H1 (cell line): ENCODE data around the gene PINLYP. TPM values are rescaled to one million over a fixed set of nuclear protein-coding genes. Genes with fewer than 3 reads are reported as not detected.
A peak's percentile ranks its signal among the peaks of the same experiment; 100 is the strongest.

Experiments used
- CTCF ChIA-PET: fragments of 300-600 bp; sonication (Branson Sonifier 250); formaldehyde crosslinking; loops from one replicate; lab custom pipeline; 2021; ENCODE audit not compliant: partially characterized antibody; lab: Charles Lee
- POLR2A ChIA-PET: fragments of 300-600 bp; sonication (Branson Sonifier 250); formaldehyde crosslinking; loops from one replicate; lab custom pipeline; 2021; ENCODE audit warnings: inconsistent platforms; ENCODE audit not compliant: partially characterized antibody; lab: Charles Lee
- DNase-seq, 2 experiments: peaks; one replicate each; pipeline versions ENCODE4 v3.0.0 to v3.0.0-alpha.2; 2010 to 2022; ENCODE audit warnings: low spot score in 2 of 2, low read depth in 1 of 2, mixed read lengths in 1 of 2
- FAIRE-seq: peaks from 2 replicates; lab custom pipeline; 2011; peaks lifted over from hg19 to GRCh38; lab: Jason Lieb, UNC
- H2AFZ ChIP-seq: 2 replicates; pipeline ENCODE4 v1.8.1; 2012; ENCODE audit warnings: low read length, inconsistent platforms
- H2AK5ac ChIP-seq: 2 replicates; pipeline ENCODE4 v1.6.1; 2013; ENCODE audit warnings: low read depth, low read length
- H2BK120ac ChIP-seq: replicated peaks from 2 replicates; pipeline ENCODE3; 2013; ENCODE audit warnings: low read depth, low read length, inconsistent platforms
- H2BK12ac ChIP-seq: 2 replicates; pipeline ENCODE4 v1.6.1; 2013; ENCODE audit warnings: low read depth, low read length
- H2BK15ac ChIP-seq: 2 replicates; pipeline ENCODE4 v1.6.1; 2013; ENCODE audit warnings: low read length
- H2BK20ac ChIP-seq: 2 replicates; pipeline ENCODE4 v1.6.1; 2013; ENCODE audit warnings: low read length
- H2BK5ac ChIP-seq: 2 replicates; pipeline ENCODE4 v1.6.1; 2013; ENCODE audit warnings: low read depth, low read length
- H3K14ac ChIP-seq: 2 replicates; pipeline ENCODE4 v1.6.1; 2013; ENCODE audit warnings: inconsistent platforms; ENCODE audit not compliant: insufficient read length
- H3K18ac ChIP-seq: 2 replicates; pipeline ENCODE4 v1.6.1; 2013; ENCODE audit warnings: low read length; ENCODE audit errors: extremely low read depth
- H3K23ac ChIP-seq: 2 replicates; pipeline ENCODE4 v1.6.1; 2013; ENCODE audit warnings: inconsistent platforms; ENCODE audit not compliant: insufficient read length
- H3K23me2 ChIP-seq: 2 replicates; pipeline ENCODE4 v1.6.1; 2013; ENCODE audit warnings: low read depth, low read length
- H3K27ac ChIP-seq: 2 replicates; pipeline ENCODE4 v1.6.1; 2011; ENCODE audit warnings: low read depth, low read length, inconsistent platforms
- H3K27me3 ChIP-seq, 4 experiments: replicated peaks in 1 of 4; 1 replicate in 1 of 4; 2 replicates in 3 of 4; pipeline versions ENCODE4 v1.6.1 to v1.8.1; 2011 to 2013; ENCODE audit warnings: low read length in 3 of 4, mild to moderate bottlenecking in 3 of 4, inconsistent platforms in 2 of 4, mixed read lengths in 2 of 4, moderate library complexity in 1 of 4; ENCODE audit not compliant: control insufficient read depth in 3 of 4, insufficient read depth in 3 of 4; ENCODE audit errors: extremely low read depth in 1 of 4
- H3K36me3 ChIP-seq, 4 experiments: 2 replicates each; pipeline versions ENCODE4 v1.6.1 to v1.8.1; 2011 to 2013; ENCODE audit warnings: mild to moderate bottlenecking in 4 of 4, low read length in 3 of 4, moderate library complexity in 2 of 4, control low read depth in 1 of 4, inconsistent platforms in 1 of 4; ENCODE audit not compliant: insufficient read depth in 4 of 4, control insufficient read depth in 2 of 4
- H3K4ac ChIP-seq: replicated peaks from 2 replicates; pipeline ENCODE3; 2013; ENCODE audit warnings: low read length, low read depth, mixed read lengths, inconsistent platforms; ENCODE audit not compliant: insufficient read length
- H3K4me1 ChIP-seq, 4 experiments: replicated peaks in 1 of 4; 1 replicate in 1 of 4; 2 replicates in 3 of 4; pipeline versions ENCODE4 v1.6.1 to v1.8.1; 2011 to 2013; ENCODE audit warnings: low read length in 3 of 4, inconsistent platforms in 2 of 4, mixed read lengths in 1 of 4; ENCODE audit not compliant: insufficient read depth in 4 of 4, control insufficient read depth in 3 of 4
- H3K4me2 ChIP-seq, 2 experiments: 2 replicates each; pipeline versions ENCODE4 v1.6.1 to v1.8.1; 2011 to 2013; ENCODE audit warnings: low read depth in 2 of 2, low read length in 2 of 2, control low read depth in 1 of 2, inconsistent platforms in 1 of 2, mild to moderate bottlenecking in 1 of 2; ENCODE audit not compliant: insufficient read depth in 1 of 2
- H3K4me3 ChIP-seq, 4 experiments: fragments of 200-600, 300-600 bp in 1 of 4; sonication (generic), shearing (Covaris generic), sonication (Bioruptor Twin) in 1 of 4; 2 replicates each; pipeline versions ENCODE4 v1.5.1 to v1.8.1; 2011 to 2016; ENCODE audit warnings: low read length in 4 of 4, low read depth in 3 of 4, control low read depth in 2 of 4, inconsistent platforms in 2 of 4, mild to moderate bottlenecking in 2 of 4, mixed read lengths in 1 of 4, moderate library complexity in 1 of 4; ENCODE audit not compliant: insufficient read depth in 2 of 4; ENCODE audit errors: extremely low read depth in 1 of 4
- H3K56ac ChIP-seq: replicated peaks from 2 replicates; pipeline ENCODE3; 2013; ENCODE audit warnings: low read depth, mild to moderate bottlenecking, mixed read lengths, low read length, inconsistent platforms; ENCODE audit not compliant: insufficient read length
- H3K79me1 ChIP-seq: 2 replicates; pipeline ENCODE4 v1.6.1; 2013; ENCODE audit warnings: low read depth, low read length, control low read depth
- H3K79me2 ChIP-seq, 2 experiments: 2 replicates each; pipeline versions ENCODE4 v1.6.1 to v1.8.1; 2012 to 2013; ENCODE audit warnings: low read length in 2 of 2, mild to moderate bottlenecking in 2 of 2, inconsistent platforms in 1 of 2; ENCODE audit not compliant: insufficient read depth in 2 of 2, control insufficient read depth in 1 of 2
- H3K9ac ChIP-seq, 4 experiments: replicated peaks in 1 of 4; 1 replicate in 1 of 4; 2 replicates in 3 of 4; pipeline versions ENCODE4 v1.6.1 to v1.8.1; 2011 to 2013; ENCODE audit warnings: low read depth in 3 of 4, low read length in 3 of 4, control low read depth in 2 of 4, mild to moderate bottlenecking in 2 of 4, moderate library complexity in 2 of 4, inconsistent platforms in 1 of 4; ENCODE audit errors: extremely low read depth in 1 of 4
- H3K9me3 ChIP-seq, 2 experiments: 2 replicates each; pipeline versions ENCODE4 v1.6.1 to v1.8.1; 2012 to 2013; ENCODE audit warnings: mild to moderate bottlenecking in 2 of 2, moderate library complexity in 2 of 2, control low read depth in 1 of 2, inconsistent platforms in 1 of 2, low read depth in 1 of 2, low read length in 1 of 2, mixed read lengths in 1 of 2; ENCODE audit not compliant: insufficient read depth in 2 of 2
- H4K20me1 ChIP-seq, 2 experiments: replicated peaks in 1 of 2; 2 replicates each; pipeline versions ENCODE3 to v1.8.1; 2011 to 2013; ENCODE audit warnings: inconsistent platforms in 2 of 2, low read length in 2 of 2, mild to moderate bottlenecking in 1 of 2; ENCODE audit not compliant: insufficient read depth in 2 of 2, control insufficient read depth in 1 of 2
- H4K5ac ChIP-seq: 2 replicates; pipeline ENCODE4 v1.6.1; 2013; ENCODE audit warnings: low read length, low read depth, mixed read lengths, inconsistent platforms; ENCODE audit not compliant: insufficient read length
- H4K8ac ChIP-seq: 2 replicates; pipeline ENCODE4 v1.8.0; 2013; ENCODE audit warnings: mild to moderate bottlenecking, moderate library complexity, low read length, inconsistent platforms; ENCODE audit not compliant: insufficient read depth; ENCODE audit errors: extremely low read depth
- H4K91ac ChIP-seq: replicated peaks from 2 replicates; pipeline ENCODE3; 2013; ENCODE audit warnings: low read length, mixed read lengths, inconsistent platforms; ENCODE audit not compliant: insufficient read length
- EZH2 ChIP-seq: fragments of 200-600 bp; sonication (generic); IDR thresholded peaks from 2 replicates; pipeline ENCODE4 v1.7.1; 2012; ENCODE audit warnings: low read depth, mild to moderate bottlenecking, moderate library complexity, low read length, inconsistent platforms; ENCODE audit not compliant: severe bottlenecking
- KDM1A ChIP-seq: fragments of 200-600, 300-600 bp; sonication (generic); IDR thresholded peaks from 2 replicates; pipeline ENCODE4 v1.7.1; 2016; ENCODE audit warnings: mild to moderate bottlenecking, low read length, borderline replicate concordance
- SAP30 ChIP-seq: fragments of 300-600 bp; sonication (generic); IDR thresholded peaks from 2 replicates; pipeline ENCODE4 v1.7.1; 2012; ENCODE audit warnings: low read length, moderate library complexity, mild to moderate bottlenecking, inconsistent platforms; ENCODE audit not compliant: insufficient read depth, insufficient replicate concordance
- WGBS, 2 experiments: shearing (Covaris generic) in 1 of 2; methylation state at CpG; one replicate each; pipeline versions ENCODE4 v1.1.6 to v1.1.7; 2013 to 2015; ENCODE audit warnings: low lambda C conversion rate in 2 of 2, mixed read lengths in 2 of 2, inconsistent platforms in 1 of 2, low coverage in 1 of 2, missing lambda C conversion rate in 1 of 2; ENCODE audit not compliant: insufficient replicate concordance in 2 of 2, insufficient coverage in 1 of 2, insufficient read length in 1 of 2; ENCODE audit errors: extremely low coverage in 1 of 2, missing lambda C conversion rate in 1 of 2; 5-methylcytosine and 5-hydroxymethylcytosine counted together
- polyA plus RNA-seq, 7 experiments: library from polyadenylated mRNA; depleted of rRNA in 3 of 7; stranded (reverse) in 5 of 7; unstranded in 2 of 7; fragments of >200 nt in 5 of 7; fragments of 200-250 nt in 2 of 7; gene quantifications; 1 replicate in 5 of 7; 2 replicates in 1 of 7; 4 replicates in 1 of 7; pipeline versions ENCODE4 v1.2.1 to v1.2.3, GENCODE V29; 2011 to 2013; ENCODE audit warnings: missing spikeins in 2 of 7, mixed read lengths in 2 of 7
- total RNA-seq: library from RNA; stranded (reverse); fragmentation: NEBNext Ultra II Directional; extraction: Animal tissue kit (Norgen Biotek cat#: 25700); gene quantifications from 2 replicates; pipeline ENCODE4 v1.2.1, GENCODE V29; 2021

The PINLYP gene
- total and polyA plus RNA-seq, 2 of the 8 experiments (the other 6 are each of a cell fraction or from before 2014, with no cell fraction given), result 7.5 to 31.3 TPM

DNA sequence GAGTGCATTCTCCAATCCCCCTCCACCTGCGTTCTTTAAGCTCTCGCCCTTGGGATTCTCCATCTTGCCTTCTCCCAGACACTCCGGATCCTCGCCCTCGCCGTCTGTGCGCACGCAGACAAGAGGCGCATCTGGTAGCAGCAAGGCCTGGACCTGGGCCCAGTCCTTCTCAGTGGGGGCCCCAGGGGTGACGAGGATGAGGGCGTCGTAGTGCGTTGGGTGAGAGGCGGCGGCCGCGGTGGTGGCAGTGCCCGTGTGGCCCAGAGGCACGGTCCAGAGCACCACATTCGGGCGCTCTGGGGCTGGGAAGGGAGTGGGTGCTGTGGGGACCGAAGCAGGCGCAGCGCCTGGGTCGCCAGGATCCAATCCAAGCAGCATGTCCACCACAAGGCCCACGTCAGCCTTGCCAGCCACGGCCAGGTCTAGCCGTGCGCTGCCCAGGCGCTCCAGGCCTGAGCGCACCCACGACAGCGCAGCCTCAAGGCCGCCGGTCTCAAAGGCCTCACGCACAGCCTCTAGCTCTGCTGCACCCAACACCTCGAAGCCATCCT, 17.3 kb downstream of the PINLYP start:
- Histone ChIP-seq H4K5ac (no peak overlapping the region), H2BK120ac (no peak overlapping the region), H2BK15ac (no peak overlapping the region), H3K4ac (no peak overlapping the region), H4K91ac (no peak overlapping the region), H3K79me2 (peaks cover 5 to 13% of the 10 kb centered on the region in 2 experiments), H4K8ac (no peak overlapping the region), H3K4me2 (no peak overlapping the region), H3K9me3 (no peaks in the 10 kb centered on the region), H3K27ac (no peak overlapping the region), H3K14ac (no peak overlapping the region), H2AK5ac (no peak overlapping the region), H3K4me3 (no peak overlapping the region), H2BK5ac (0 out of 2 replicates have a peak overlapping the region, but pooled peaks have one; percentile 71), H2BK12ac (no peak overlapping the region), H3K18ac (no peak overlapping the region), H3K27me3 (no peaks in the 10 kb centered on the region), H4K20me1 (peaks cover 4 to 7% of the 10 kb centered on the region in 2 experiments), H2AFZ (no peak overlapping the region), H3K4me1 (peaks cover 2 to 6% (median 3%) of the 10 kb centered on the region in 4 experiments; a peak in 6 of 7 replicates), H3K56ac (no peak overlapping the region), H3K23me2 (peaks cover 16% of the 10 kb centered on the region; the same call in 1 of the 2 replicates), H2BK20ac (no peak overlapping the region), H3K79me1 (peaks cover 6% of the 10 kb centered on the region), H3K9ac (no peak overlapping the region), H3K36me3 (peaks cover 3 to 21% (median 8%) of the 10 kb centered on the region in 4 experiments; a peak in 5 of 8 replicates), H3K23ac (no peak overlapping the region)
- FAIRE-seq (no peak), DNase-seq (no peak)
- TF ChIP-seq SAP30 (no peak), KDM1A (no peak), EZH2 (no peak)
- ChIA-PET CTCF (interaction anchor here (0.7 to 6.5 kb wide), 10 partner anchors 18 to 70 kb away, joined by 3 to 92 read pairs (median 21); partner anchors contain the start of genes PINLYP, XRCC1 and ZNF575), POLR2A (interaction anchor here (1.0 to 3.3 kb wide), 3 partner anchors 12 to 59 kb away, joined by 3 to 22 read pairs (median 8); partner anchors contain the start of gene ZNF575)
- WGBS, 2 experiments, result 94% methylated on average over 33 of the region's 37 CpGs; no CpG with 5 or more reads in 1 of the 2 experiments
